Measurements from ENCODE around the gene IKBIP.
A peak's percentile ranks its signal among the peaks of the same experiment; 100 is the strongest.

IKBIP gene

DNA sequence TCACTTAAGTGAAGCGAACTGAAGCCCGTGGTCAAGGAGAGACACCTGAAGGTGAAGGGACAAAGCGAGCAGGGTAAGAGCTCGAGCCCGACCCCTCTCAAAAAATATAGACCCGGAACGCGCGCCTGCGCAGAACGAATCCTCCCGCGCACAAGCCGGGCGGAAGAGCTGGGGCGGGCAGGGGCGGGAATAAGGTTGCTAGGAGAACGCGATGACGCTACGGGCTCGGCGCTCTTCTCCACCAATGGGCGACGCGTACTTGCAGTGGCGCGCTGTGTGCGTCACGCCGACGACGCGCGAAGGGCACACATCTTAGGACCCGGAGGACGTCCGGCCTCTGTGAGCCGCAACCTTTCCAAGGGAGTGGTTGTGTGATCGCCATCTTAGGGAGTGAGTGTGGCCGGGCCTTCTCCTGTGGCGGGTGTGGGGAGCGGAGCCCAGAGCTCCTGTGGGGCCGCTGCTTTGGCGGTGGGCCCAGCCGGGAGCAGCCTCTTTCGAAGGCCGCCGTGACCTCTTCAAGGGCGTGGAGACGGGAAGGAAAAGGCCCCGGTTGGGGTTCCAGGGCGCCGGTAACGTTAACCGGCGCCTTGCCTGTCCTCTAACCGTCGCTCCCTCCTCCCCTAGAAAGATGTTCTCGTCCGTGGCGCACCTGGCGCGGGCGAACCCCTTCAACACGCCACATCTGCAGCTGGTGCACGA, 51.1 kb downstream of the IKBIP start, which contains the start of gene SLC25A3 (continued):
- TF ChIP-seq HOXA7 (CRISPR knock-in tag; IDR thresholded peaks at IDR 0.05; ENCODE audit: borderline replicate concordance) (no peak), ZNF660 (tag by site-specific recombination; IDR thresholded peaks at IDR 0.05) (peak; percentile 38), ZNF16 (tag by site-specific recombination; IDR thresholded peaks at IDR 0.05; ENCODE audit: low read depth) (no peak), ZBTB1 (tag by site-specific recombination; IDR thresholded peaks at IDR 0.05) (no peak), ZFP69B (tag by site-specific recombination; IDR thresholded peaks at IDR 0.05) (peak; percentile 61), GLI2 (tag by site-specific recombination; IDR thresholded peaks at IDR 0.05; ENCODE audit: borderline replicate concordance, low read depth) (no peak), ZNF521 (tag by site-specific recombination; IDR thresholded peaks at IDR 0.05) (no peak), ZBTB17 (tag by site-specific recombination; IDR thresholded peaks at IDR 0.05) (peak; percentile 23; the same call in 1 of the 2 replicates), ZNF223 (tag by site-specific recombination; IDR thresholded peaks at IDR 0.05) (no peak), SP7 (tag by site-specific recombination; IDR thresholded peaks at IDR 0.05) (peak; percentile 71), ZBTB26 (tag by site-specific recombination; optimal IDR thresholded peaks at IDR 0.05) (peak; percentile 83), ZSCAN30 (tag by site-specific recombination; IDR thresholded peaks at IDR 0.05) (peak; percentile 70; the same call in 1 of the 2 replicates), KLF10 (tag by site-specific recombination; IDR thresholded peaks at IDR 0.05) (0 out of 2 replicates have a peak, but pooled peaks have one; percentile 25), ZNF121 (tag by site-specific recombination; IDR thresholded peaks at IDR 0.05) (no peak), YY2 (tag by site-specific recombination; IDR thresholded peaks at IDR 0.05) (peak; percentile 73; the same call in 1 of the 2 replicates), HIC1 (tag by site-specific recombination; IDR thresholded peaks at IDR 0.05) (no peak), BCL11B (tag by site-specific recombination; IDR thresholded peaks at IDR 0.05; ENCODE audit: low read depth) (peak; percentile 23; the same call in 1 of the 2 replicates), MZF1 (tag by site-specific recombination; IDR thresholded peaks at IDR 0.05; ENCODE audit: borderline replicate concordance) (no peak), ZNF701 (tag by site-specific recombination; IDR thresholded peaks at IDR 0.05) (no peak), OVOL3 (tag by site-specific recombination; IDR thresholded peaks at IDR 0.05) (no peak), HOXD13 (CRISPR knock-in tag; IDR thresholded peaks at IDR 0.05; ENCODE audit: borderline replicate concordance) (no peak), ZNF777 (tag by site-specific recombination; IDR thresholded peaks at IDR 0.05; ENCODE audit: borderline replicate concordance) (no peak), ZBTB48 (tag by site-specific recombination; IDR thresholded peaks at IDR 0.05) (peak; percentile 89), ZNF416 (tag by site-specific recombination; IDR thresholded peaks at IDR 0.05) (no peak), ZBTB21 (tag by site-specific recombination; IDR thresholded peaks at IDR 0.05) (peak; percentile 98), GFI1B (tag by site-specific recombination; IDR thresholded peaks at IDR 0.05) (no peak), SCRT1 (tag by site-specific recombination; IDR thresholded peaks at IDR 0.05; ENCODE audit: borderline replicate concordance) (no peak)
- TF ChIP-seq, protein P1, sequence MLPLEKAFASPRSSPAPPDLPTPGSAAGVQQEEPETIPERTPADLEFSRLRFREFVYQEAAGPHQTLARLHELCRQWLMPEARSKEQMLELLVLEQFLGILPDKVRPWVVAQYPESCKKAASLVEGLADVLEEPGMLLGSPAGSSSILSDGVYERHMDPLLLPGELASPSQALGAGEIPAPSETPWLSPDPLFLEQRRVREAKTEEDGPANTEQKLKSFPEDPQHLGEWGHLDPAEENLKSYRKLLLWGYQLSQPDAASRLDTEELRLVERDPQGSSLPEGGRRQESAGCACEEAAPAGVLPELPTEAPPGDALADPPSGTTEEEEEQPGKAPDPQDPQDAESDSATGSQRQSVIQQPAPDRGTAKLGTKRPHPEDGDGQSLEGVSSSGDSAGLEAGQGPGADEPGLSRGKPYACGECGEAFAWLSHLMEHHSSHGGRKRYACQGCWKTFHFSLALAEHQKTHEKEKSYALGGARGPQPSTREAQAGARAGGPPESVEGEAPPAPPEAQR (tag by site-specific recombination; IDR thresholded peaks at IDR 0.05), result no peak
- TF ChIP-seq, protein P2, sequence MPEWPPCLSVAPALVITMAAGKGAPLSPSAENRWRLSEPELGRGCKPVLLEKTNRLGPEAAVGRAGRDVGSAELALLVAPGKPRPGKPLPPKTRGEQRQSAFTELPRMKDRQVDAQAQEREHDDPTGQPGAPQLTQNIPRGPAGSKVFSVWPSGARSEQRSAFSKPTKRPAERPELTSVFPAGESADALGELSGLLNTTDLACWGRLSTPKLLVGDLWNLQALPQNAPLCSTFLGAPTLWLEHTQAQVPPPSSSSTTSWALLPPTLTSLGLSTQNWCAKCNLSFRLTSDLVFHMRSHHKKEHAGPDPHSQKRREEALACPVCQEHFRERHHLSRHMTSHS (tag by site-specific recombination; IDR thresholded peaks at IDR 0.05), result no peak
